CD4-positive, alpha-beta T cell treated with Interleukin-21 for 1 hour (primary cell): ENCODE data around the gene AKAP6.
"Not testable (repeated sequence)": the region's sequence is repeated elsewhere in the genome, so short reads cannot be mapped to it uniquely, and the experiment has no call there.

Experiments used
- DNase-seq: peaks from one replicate; pipeline ENCODE4 v3.0.0-alpha.2; 2020

Gene AKAP6

GRCh38 chr14:32449648-32450047, 120.5 kb downstream of the AKAP6 start:
- DNase-seq, result no peak

DNA sequence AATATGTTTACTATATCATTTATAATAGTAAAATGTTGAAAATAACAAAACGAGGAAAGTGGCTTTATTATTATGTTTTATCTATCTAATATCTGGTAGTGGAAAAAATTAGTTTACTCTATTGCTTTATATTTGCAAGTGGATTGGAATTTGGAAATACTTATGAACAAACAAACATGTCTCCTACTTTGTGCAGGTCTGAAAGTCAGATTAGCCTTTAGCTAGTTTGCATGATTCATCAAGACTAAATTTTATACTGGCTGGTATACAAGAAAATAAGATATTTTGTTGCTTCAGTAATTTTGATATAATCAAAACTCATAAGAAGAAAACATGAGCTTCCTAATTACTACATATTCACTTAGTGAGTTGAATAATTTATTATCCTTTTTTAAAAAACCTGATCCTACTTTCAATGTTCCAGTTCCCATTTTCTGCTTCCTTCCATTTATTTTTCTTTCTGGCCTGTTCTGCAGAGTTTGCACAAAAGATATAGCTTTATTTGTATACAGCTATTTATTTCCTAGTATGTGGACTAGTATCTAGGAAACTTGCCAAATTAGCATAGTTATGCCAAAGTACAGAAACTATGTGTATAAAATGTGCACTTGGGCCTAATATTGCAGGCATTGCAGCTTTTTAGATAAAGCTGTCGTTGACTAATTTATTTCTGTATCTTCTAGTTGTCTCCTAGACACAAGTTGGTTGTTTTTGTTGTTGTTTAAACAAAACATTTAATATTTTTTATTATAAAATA, 122.0 kb downstream of the AKAP6 start:
- no peak for DNase-seq

DNA sequence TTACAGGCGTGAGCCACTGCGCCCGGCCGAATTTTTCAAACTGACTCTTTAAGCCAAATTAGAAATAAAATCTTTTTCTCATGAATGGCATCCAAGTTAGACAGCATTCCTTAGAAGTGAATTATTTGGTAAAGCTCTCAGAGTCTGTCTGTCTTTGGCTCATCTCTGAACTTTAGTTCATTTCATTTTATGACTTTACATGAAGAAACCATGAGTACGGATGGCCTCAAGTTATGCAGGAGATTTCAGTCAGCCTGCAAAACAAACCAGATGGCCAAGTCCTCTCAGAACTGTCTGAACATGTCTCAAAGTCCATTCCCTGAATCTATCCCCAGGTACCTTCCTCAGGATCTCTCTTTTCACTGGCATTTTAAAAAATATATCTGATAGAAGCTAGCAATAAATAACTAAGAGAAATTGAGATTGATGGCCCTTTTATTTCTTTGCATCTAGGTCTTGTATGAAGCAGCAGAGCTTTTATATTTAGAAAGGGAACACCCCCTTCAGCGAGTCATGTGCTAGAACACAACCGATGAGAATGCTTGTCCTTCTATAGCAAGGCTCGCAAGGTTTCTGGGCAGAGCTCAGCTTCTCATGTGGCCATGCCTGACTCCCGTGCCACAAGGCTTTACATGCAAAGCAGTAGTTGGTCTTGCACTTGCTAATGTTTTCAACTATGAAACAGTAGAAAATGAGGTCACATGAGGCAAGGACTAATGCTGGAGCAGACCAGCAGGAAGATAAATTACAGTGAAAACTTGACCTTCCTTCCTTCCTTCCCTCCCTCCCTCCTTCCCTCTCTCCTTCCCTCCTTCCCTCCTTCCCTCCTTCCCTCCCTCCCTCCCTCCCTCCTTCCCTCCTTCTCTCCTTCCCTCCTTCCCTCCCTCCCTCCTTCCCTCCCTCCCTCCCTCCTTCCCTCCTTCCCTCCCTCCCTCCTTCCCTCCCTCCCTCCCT, 125.0 kb downstream of the AKAP6 start:
- DNase-seq, result no peak

- DNase-seq, result no peak
Observed at GRCh38 chr14:32457213-32457920, 128.3 kb downstream of the AKAP6 start.

DNA sequence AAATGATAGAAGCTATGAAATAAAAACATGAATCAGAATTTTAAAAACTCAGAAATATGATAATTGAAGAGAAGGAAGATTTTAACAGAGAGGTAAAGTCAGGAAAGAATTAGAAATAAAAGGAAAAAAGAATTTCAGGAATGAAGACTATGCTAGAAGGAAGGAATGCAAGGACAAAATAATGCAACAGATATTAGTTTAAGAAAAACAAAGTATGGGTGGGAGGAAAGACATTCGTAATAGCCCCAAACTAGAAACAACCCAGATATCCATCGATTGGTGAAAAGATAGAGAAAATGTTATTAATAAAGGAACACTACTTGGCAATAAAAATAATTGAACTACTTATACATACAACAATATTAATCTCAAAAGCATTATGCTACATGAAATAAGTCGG, 129.6 kb downstream of the AKAP6 start:
- DNase-seq, result no peak

DNA sequence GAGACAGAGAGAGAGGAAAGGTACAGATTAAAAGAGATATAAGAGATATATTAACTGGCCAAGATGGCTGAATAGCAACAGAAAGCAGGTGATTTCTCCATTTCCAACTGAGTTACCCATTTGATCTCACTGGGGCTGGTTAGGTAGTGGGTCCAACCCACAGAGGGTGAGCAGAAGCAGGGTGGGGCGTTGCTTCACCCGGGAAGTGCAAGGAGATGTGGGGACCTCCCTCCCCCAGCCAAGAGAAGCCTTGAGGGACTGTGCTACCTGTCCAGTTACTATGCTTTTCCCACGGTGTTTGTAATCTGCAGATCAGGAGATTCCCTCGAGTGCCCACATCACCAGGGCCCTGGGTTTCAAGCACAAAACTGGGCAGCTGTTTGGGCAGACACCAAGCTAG, 131.2 kb downstream of the AKAP6 start:
- DNase-seq, result no peak

DNA sequence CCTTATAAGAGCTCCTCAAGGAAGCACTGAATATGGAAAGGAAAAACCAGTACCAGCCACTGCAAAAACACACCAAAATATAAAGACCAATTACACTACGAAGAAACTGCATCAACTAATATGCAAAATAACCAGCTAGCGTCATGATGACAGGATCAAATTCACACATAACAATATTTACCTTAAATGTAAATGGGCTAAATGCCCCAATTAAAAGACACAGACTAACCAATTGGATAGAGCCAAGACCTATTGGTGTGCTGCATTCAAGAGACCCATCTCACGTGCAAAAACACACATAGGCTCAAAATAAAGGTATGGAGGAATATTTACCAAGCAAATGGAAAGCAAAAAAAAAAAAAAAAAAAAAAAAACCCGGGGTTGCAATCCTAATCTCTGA, 133.5 kb downstream of the AKAP6 start:
- DNase-seq, result not testable (repeated sequence)

DNA sequence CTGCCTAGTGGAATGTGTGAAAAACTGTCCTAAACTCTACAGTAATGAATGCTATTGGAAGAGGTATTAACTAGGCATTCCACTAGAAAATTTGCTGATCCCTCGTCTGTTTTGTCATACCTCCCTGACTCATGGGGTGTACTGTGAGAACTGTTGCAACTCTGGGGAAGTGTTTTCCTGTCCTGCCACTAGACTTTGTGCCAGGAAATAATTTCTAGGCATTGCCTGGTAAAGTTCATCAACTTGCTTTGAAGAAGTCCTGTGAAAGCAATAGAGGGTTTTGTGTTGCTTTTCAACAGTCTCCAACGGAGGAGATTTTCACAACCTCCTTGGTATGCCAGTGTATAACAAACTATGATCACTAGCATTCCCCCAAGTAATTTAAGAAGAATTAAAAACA, 139.9 kb downstream of the AKAP6 start:
- no peak for DNase-seq

GRCh38 chr14:32469388-32470160, 140.5 kb downstream of the AKAP6 start:
- DNase-seq, result no peak

- no peak for DNase-seq
Observed at GRCh38 chr14:32470161-32470715, 141.1 kb downstream of the AKAP6 start.

DNA sequence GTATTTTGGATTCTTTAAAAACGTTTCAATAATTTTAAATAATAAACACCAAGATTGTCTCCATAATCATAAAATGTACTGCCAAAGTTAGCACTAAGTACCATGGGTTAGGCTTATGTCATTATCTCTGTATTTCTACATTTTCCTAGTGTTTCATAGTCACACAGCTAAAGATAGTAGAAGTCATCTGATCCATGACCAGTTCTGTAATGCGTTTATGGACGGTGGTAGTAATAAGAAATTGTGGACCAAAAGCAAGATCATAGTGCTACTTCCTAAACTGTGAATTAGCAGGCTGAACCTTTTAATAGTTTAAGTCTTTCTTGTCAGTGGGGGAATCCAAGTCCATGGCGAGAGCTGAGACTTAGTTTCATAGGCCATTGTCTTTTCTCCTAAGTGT, 142.1 kb downstream of the AKAP6 start:
- DNase-seq, result no peak

GRCh38 chr14:32472076-32472475, 143.0 kb downstream of the AKAP6 start:
- no peak for DNase-seq

- DNase-seq, result no peak
Observed at GRCh38 chr14:32472512-32473463, 143.7 kb downstream of the AKAP6 start.

DNA sequence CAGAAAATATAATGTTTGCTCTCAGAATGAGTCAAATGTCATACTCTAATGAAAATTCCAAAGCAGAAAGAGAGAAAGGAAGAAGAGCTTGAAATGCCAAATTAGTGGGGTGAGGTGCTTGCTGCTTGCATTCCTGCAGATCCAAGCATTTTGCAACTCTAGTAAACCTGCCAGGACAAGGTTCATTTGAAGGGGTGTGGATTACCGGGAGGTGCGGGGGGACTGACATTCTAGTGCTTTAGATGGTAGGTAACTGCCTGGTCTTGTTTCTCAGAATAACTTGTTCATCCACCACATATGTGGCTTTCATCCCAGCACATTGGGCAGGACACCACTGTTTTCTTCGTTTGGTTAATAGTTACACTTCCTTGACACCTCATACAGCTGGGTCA, 144.4 kb downstream of the AKAP6 start:
- DNase-seq, result no peak

DNA sequence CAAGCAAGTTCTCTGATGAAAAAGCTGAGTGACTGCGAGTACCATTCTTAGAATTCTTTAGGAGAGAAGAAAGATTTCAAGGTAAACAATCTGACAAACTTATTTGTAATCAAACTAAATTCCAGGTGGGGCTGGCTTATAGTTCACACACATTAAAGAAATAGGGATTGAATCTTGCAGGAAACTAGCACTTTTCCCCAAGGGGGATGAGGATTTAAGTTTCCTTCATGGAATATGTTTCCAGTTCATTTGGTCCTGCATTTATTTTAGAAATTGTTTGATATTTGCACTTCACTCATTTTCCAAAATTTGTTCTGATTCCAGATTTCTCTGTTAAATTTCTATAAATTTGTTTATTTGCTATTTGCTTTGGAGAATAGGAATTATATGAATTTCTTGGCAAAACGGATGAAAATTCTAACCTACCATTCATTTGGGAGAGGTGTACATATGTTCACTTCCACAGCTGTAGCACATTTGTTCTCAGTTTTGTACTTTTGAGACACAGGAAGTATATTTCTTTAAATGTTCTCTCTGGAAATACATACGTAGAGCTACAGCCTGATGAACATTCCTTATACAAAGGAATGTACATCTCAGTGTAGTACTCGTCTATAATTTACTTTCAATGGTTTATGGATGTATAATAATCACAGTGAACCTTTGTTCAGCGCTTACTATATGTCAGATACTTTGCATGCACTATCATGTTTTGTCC, 145.5 kb downstream of the AKAP6 start:
- no peak for DNase-seq

DNA sequence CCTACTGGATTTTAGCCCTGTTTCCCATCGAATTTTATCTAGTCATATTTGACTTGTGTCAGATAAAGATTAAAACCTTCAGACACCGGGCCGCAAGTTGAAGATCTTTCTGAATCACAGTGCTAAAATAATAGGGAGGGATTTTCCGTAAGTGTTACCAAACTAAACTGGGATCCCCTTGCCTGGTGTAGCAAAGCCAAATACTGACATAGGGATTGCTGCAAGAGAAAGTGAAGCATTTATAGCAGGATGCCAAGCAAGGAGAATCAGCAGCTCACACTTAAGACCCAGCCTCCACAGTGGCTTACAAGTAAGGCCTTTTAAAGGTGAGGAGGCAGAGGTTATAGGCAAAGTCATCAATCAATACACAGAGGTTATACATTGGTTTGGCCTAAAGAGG, 147.4 kb downstream of the AKAP6 start:
- no peak for DNase-seq

DNA sequence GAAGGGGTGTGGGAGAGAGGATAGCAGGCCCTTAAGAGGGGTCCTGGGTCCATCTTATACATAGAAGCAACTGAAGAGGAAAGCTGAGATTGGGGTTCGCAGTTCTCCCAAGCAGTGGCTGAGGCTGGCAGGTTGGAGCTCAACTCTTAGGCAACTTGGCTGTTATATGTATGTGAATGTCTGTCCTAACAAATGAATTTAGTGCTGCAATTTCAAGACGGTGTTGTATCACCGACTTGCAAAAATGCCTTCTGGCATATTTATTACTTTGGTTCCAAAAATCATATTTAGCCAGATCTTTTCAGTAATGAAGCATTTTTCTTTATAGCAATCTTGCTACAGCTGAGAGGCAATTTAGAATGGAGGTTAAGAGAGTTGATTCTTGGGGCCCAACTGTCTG, 148.3 kb downstream of the AKAP6 start:
- no peak for DNase-seq

- DNase-seq, result no peak
Observed at GRCh38 chr14:32478050-32478449, 149.0 kb downstream of the AKAP6 start.

GRCh38 chr14:32480337-32480736, 151.2 kb downstream of the AKAP6 start:
- no peak for DNase-seq

DNA sequence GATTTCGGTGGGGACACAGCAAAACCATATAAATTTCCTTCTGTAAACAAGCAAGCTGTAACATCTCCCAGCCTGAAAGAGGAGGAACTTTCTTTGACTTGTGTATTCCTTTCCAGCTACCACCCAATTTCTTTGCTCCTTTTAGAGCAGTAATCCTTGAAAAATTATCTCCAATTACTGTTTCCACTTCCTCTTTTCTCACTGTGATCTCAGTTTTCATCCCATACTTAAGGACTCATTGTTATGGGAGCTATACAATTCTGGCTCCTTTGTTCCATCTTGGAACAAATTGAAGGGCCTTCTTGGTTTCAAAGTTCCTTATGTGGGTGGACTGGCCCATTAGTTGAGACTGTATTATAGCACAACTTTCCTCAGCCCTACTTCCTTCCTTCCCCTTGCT, 152.6 kb downstream of the AKAP6 start:
- no peak for DNase-seq
